H1 (cell line): ENCODE data around the gene IGSF9. TPM values are rescaled to one million over a fixed set of nuclear protein-coding genes. Genes with fewer than 3 reads are reported as not detected.

ENCODE experiments used
- CTCF ChIA-PET: fragments of 300-600 bp; sonication (Branson Sonifier 250); formaldehyde crosslinking; loops from one replicate; lab custom pipeline; 2021; ENCODE audit not compliant: partially characterized antibody; lab: Charles Lee
- POLR2A ChIA-PET: fragments of 300-600 bp; sonication (Branson Sonifier 250); formaldehyde crosslinking; loops from one replicate; lab custom pipeline; 2021; ENCODE audit warnings: inconsistent platforms; ENCODE audit not compliant: partially characterized antibody; lab: Charles Lee
- DNase-seq, 2 experiments: peaks; one replicate each; pipeline versions ENCODE4 v3.0.0 to v3.0.0-alpha.2; 2010 to 2022; ENCODE audit warnings: low spot score in 2 of 2, low read depth in 1 of 2, mixed read lengths in 1 of 2
- FAIRE-seq: peaks from 2 replicates; lab custom pipeline; 2011; peaks lifted over from hg19 to GRCh38; lab: Jason Lieb, UNC
- H2AFZ ChIP-seq: 2 replicates; pipeline ENCODE4 v1.8.1; 2012; ENCODE audit warnings: low read length, inconsistent platforms
- H2AK5ac ChIP-seq: 2 replicates; pipeline ENCODE4 v1.6.1; 2013; ENCODE audit warnings: low read depth, low read length
- H2BK120ac ChIP-seq: replicated peaks from 2 replicates; pipeline ENCODE3; 2013; ENCODE audit warnings: low read depth, low read length, inconsistent platforms
- H2BK12ac ChIP-seq: 2 replicates; pipeline ENCODE4 v1.6.1; 2013; ENCODE audit warnings: low read depth, low read length
- H2BK15ac ChIP-seq: 2 replicates; pipeline ENCODE4 v1.6.1; 2013; ENCODE audit warnings: low read length
- H2BK20ac ChIP-seq: 2 replicates; pipeline ENCODE4 v1.6.1; 2013; ENCODE audit warnings: low read length
- H2BK5ac ChIP-seq: 2 replicates; pipeline ENCODE4 v1.6.1; 2013; ENCODE audit warnings: low read depth, low read length
- H3K14ac ChIP-seq: 2 replicates; pipeline ENCODE4 v1.6.1; 2013; ENCODE audit warnings: inconsistent platforms; ENCODE audit not compliant: insufficient read length
- H3K18ac ChIP-seq: 2 replicates; pipeline ENCODE4 v1.6.1; 2013; ENCODE audit warnings: low read length; ENCODE audit errors: extremely low read depth
- H3K23ac ChIP-seq: 2 replicates; pipeline ENCODE4 v1.6.1; 2013; ENCODE audit warnings: inconsistent platforms; ENCODE audit not compliant: insufficient read length
- H3K23me2 ChIP-seq: 2 replicates; pipeline ENCODE4 v1.6.1; 2013; ENCODE audit warnings: low read depth, low read length
- H3K27ac ChIP-seq: 2 replicates; pipeline ENCODE4 v1.6.1; 2011; ENCODE audit warnings: low read depth, low read length, inconsistent platforms
- H3K27me3 ChIP-seq, 4 experiments: replicated peaks in 1 of 4; 1 replicate in 1 of 4; 2 replicates in 3 of 4; pipeline versions ENCODE4 v1.6.1 to v1.8.1; 2011 to 2013; ENCODE audit warnings: low read length in 3 of 4, mild to moderate bottlenecking in 3 of 4, inconsistent platforms in 2 of 4, mixed read lengths in 2 of 4, moderate library complexity in 1 of 4; ENCODE audit not compliant: control insufficient read depth in 3 of 4, insufficient read depth in 3 of 4; ENCODE audit errors: extremely low read depth in 1 of 4
- H3K36me3 ChIP-seq, 4 experiments: 2 replicates each; pipeline versions ENCODE4 v1.6.1 to v1.8.1; 2011 to 2013; ENCODE audit warnings: mild to moderate bottlenecking in 4 of 4, low read length in 3 of 4, moderate library complexity in 2 of 4, control low read depth in 1 of 4, inconsistent platforms in 1 of 4; ENCODE audit not compliant: insufficient read depth in 4 of 4, control insufficient read depth in 2 of 4
- H3K4ac ChIP-seq: replicated peaks from 2 replicates; pipeline ENCODE3; 2013; ENCODE audit warnings: low read length, low read depth, mixed read lengths, inconsistent platforms; ENCODE audit not compliant: insufficient read length
- H3K4me1 ChIP-seq, 4 experiments: replicated peaks in 1 of 4; 1 replicate in 1 of 4; 2 replicates in 3 of 4; pipeline versions ENCODE4 v1.6.1 to v1.8.1; 2011 to 2013; ENCODE audit warnings: low read length in 3 of 4, inconsistent platforms in 2 of 4, mixed read lengths in 1 of 4; ENCODE audit not compliant: insufficient read depth in 4 of 4, control insufficient read depth in 3 of 4
- H3K4me2 ChIP-seq, 2 experiments: 2 replicates each; pipeline versions ENCODE4 v1.6.1 to v1.8.1; 2011 to 2013; ENCODE audit warnings: low read depth in 2 of 2, low read length in 2 of 2, control low read depth in 1 of 2, inconsistent platforms in 1 of 2, mild to moderate bottlenecking in 1 of 2; ENCODE audit not compliant: insufficient read depth in 1 of 2
- H3K4me3 ChIP-seq, 4 experiments: fragments of 200-600, 300-600 bp in 1 of 4; sonication (generic), shearing (Covaris generic), sonication (Bioruptor Twin) in 1 of 4; 2 replicates each; pipeline versions ENCODE4 v1.5.1 to v1.8.1; 2011 to 2016; ENCODE audit warnings: low read length in 4 of 4, low read depth in 3 of 4, control low read depth in 2 of 4, inconsistent platforms in 2 of 4, mild to moderate bottlenecking in 2 of 4, mixed read lengths in 1 of 4, moderate library complexity in 1 of 4; ENCODE audit not compliant: insufficient read depth in 2 of 4; ENCODE audit errors: extremely low read depth in 1 of 4
- H3K56ac ChIP-seq: replicated peaks from 2 replicates; pipeline ENCODE3; 2013; ENCODE audit warnings: low read depth, mild to moderate bottlenecking, mixed read lengths, low read length, inconsistent platforms; ENCODE audit not compliant: insufficient read length
- H3K79me1 ChIP-seq: 2 replicates; pipeline ENCODE4 v1.6.1; 2013; ENCODE audit warnings: low read depth, low read length, control low read depth
- H3K79me2 ChIP-seq, 2 experiments: 2 replicates each; pipeline versions ENCODE4 v1.6.1 to v1.8.1; 2012 to 2013; ENCODE audit warnings: low read length in 2 of 2, mild to moderate bottlenecking in 2 of 2, inconsistent platforms in 1 of 2; ENCODE audit not compliant: insufficient read depth in 2 of 2, control insufficient read depth in 1 of 2
- H3K9ac ChIP-seq, 4 experiments: replicated peaks in 1 of 4; 1 replicate in 1 of 4; 2 replicates in 3 of 4; pipeline versions ENCODE4 v1.6.1 to v1.8.1; 2011 to 2013; ENCODE audit warnings: low read depth in 3 of 4, low read length in 3 of 4, control low read depth in 2 of 4, mild to moderate bottlenecking in 2 of 4, moderate library complexity in 2 of 4, inconsistent platforms in 1 of 4; ENCODE audit errors: extremely low read depth in 1 of 4
- H3K9me3 ChIP-seq, 2 experiments: 2 replicates each; pipeline versions ENCODE4 v1.6.1 to v1.8.1; 2012 to 2013; ENCODE audit warnings: mild to moderate bottlenecking in 2 of 2, moderate library complexity in 2 of 2, control low read depth in 1 of 2, inconsistent platforms in 1 of 2, low read depth in 1 of 2, low read length in 1 of 2, mixed read lengths in 1 of 2; ENCODE audit not compliant: insufficient read depth in 2 of 2
- H4K20me1 ChIP-seq, 2 experiments: replicated peaks in 1 of 2; 2 replicates each; pipeline versions ENCODE3 to v1.8.1; 2011 to 2013; ENCODE audit warnings: inconsistent platforms in 2 of 2, low read length in 2 of 2, mild to moderate bottlenecking in 1 of 2; ENCODE audit not compliant: insufficient read depth in 2 of 2, control insufficient read depth in 1 of 2
- H4K5ac ChIP-seq: 2 replicates; pipeline ENCODE4 v1.6.1; 2013; ENCODE audit warnings: low read length, low read depth, mixed read lengths, inconsistent platforms; ENCODE audit not compliant: insufficient read length
- H4K8ac ChIP-seq: 2 replicates; pipeline ENCODE4 v1.8.0; 2013; ENCODE audit warnings: mild to moderate bottlenecking, moderate library complexity, low read length, inconsistent platforms; ENCODE audit not compliant: insufficient read depth; ENCODE audit errors: extremely low read depth
- H4K91ac ChIP-seq: replicated peaks from 2 replicates; pipeline ENCODE3; 2013; ENCODE audit warnings: low read length, mixed read lengths, inconsistent platforms; ENCODE audit not compliant: insufficient read length
- ATF3 ChIP-seq: IDR thresholded peaks from 2 replicates; pipeline ENCODE4 v1.6.1; 2011; ENCODE audit warnings: low read depth, mild to moderate bottlenecking, low read length; ENCODE audit not compliant: insufficient read depth
- WGBS, 2 experiments: shearing (Covaris generic) in 1 of 2; methylation state at CpG; one replicate each; pipeline versions ENCODE4 v1.1.6 to v1.1.7; 2013 to 2015; ENCODE audit warnings: low lambda C conversion rate in 2 of 2, mixed read lengths in 2 of 2, inconsistent platforms in 1 of 2, low coverage in 1 of 2, missing lambda C conversion rate in 1 of 2; ENCODE audit not compliant: insufficient replicate concordance in 2 of 2, insufficient coverage in 1 of 2, insufficient read length in 1 of 2; ENCODE audit errors: extremely low coverage in 1 of 2, missing lambda C conversion rate in 1 of 2; 5-methylcytosine and 5-hydroxymethylcytosine counted together
- polyA plus RNA-seq, 7 experiments: library from polyadenylated mRNA; depleted of rRNA in 3 of 7; stranded (reverse) in 5 of 7; unstranded in 2 of 7; fragments of >200 nt in 5 of 7; fragments of 200-250 nt in 2 of 7; gene quantifications; 1 replicate in 5 of 7; 2 replicates in 1 of 7; 4 replicates in 1 of 7; pipeline versions ENCODE4 v1.2.1 to v1.2.3, GENCODE V29; 2011 to 2013; ENCODE audit warnings: missing spikeins in 2 of 7, mixed read lengths in 2 of 7
- total RNA-seq: library from RNA; stranded (reverse); fragmentation: NEBNext Ultra II Directional; extraction: Animal tissue kit (Norgen Biotek cat#: 25700); gene quantifications from 2 replicates; pipeline ENCODE4 v1.2.1, GENCODE V29; 2021

IGSF9 gene
- total and polyA plus RNA-seq, 2 of the 8 experiments (the other 6 are each of a cell fraction or from before 2014, with no cell fraction given), result 10.9 to 28.1 TPM

GRCh38 chr1:159949123-159949522, 3.7 kb upstream of the IGSF9 start:
- H4K20me1 ChIP-seq, result no peaks in the 10 kb centered on the region
- H2BK15ac ChIP-seq, result no peak overlapping the region
- TF ChIP-seq ATF3, result no peak
- H3K4me2 ChIP-seq, result no peak overlapping the region
- CTCF ChIA-PET, result interaction anchor here (16.3 to 35.5 kb wide), 2 partner anchors 12 to 55 kb away, joined by 128 to 696 read pairs; no protein-coding TSS in a partner anchor
- no peak overlapping the region for H2BK20ac ChIP-seq
- H3K9me3 ChIP-seq, result no peaks in the 10 kb centered on the region
- no peak overlapping the region for H4K5ac ChIP-seq
- H2AK5ac ChIP-seq, result no peak overlapping the region
- H4K91ac ChIP-seq, result no peak overlapping the region
- no peak overlapping the region for H2BK5ac ChIP-seq
- no peak overlapping the region for H3K23ac ChIP-seq
- H3K27me3 ChIP-seq, result no peaks in the 10 kb centered on the region; a peak in 1 of 7 replicates
- H3K36me3 ChIP-seq, result no peaks in the 10 kb centered on the region
- H3K4me1 ChIP-seq, result peaks cover 7 to 13% (median 10%) of the 10 kb centered on the region in 4 experiments
- 87 to 100% methylated on average over 1 to 6 of the region's 6 CpGs for WGBS, 2 experiments
- no peak overlapping the region for H3K18ac ChIP-seq
- H2AFZ ChIP-seq, result no peak overlapping the region
- no peak overlapping the region for H3K9ac ChIP-seq
- peaks cover 3 to 9% of the 10 kb centered on the region in 2 experiments; a peak in 2 of 4 replicates for H3K79me2 ChIP-seq
- H3K56ac ChIP-seq, result no peak overlapping the region
- FAIRE-seq (no peak), DNase-seq (no peak)
- H3K14ac ChIP-seq, result no peak overlapping the region
- no peak overlapping the region for H3K4me3 ChIP-seq
- POLR2A ChIA-PET, result interaction anchor here (1.2 to 1.4 kb wide), 3 partner anchors 16 to 60 kb away, joined by 3 read pairs; no protein-coding TSS in a partner anchor
- no peak overlapping the region for H2BK12ac ChIP-seq
- H3K23me2 ChIP-seq, result peaks cover 10% of the 10 kb centered on the region; the same call in 1 of the 2 replicates
- H3K79me1 ChIP-seq, result peaks cover 2% of the 10 kb centered on the region; the same call in 1 of the 2 replicates
- H3K4ac ChIP-seq, result no peak overlapping the region
- no peak overlapping the region for H3K27ac ChIP-seq
- H2BK120ac ChIP-seq, result no peak overlapping the region
- H4K8ac ChIP-seq, result no peak overlapping the region
